Prostate gland (tissue), 2 donors: ENCODE measurements around the gene ADAMTS12.

Experiments used
- CTCF ChIP-seq, 4 experiments: fragments of 200-600 bp in 2 of 4; fragments of 450-650 bp in 2 of 4; sonication (generic) in 2 of 4; IDR thresholded peaks; 1 replicate in 3 of 4; 2 replicates in 1 of 4; pipeline ENCODE4 v1.5.1; 2016 to 2019; ENCODE audit warnings: antibody characterized with exemption in 4 of 4, mild to moderate bottlenecking in 2 of 4, moderate library complexity in 2 of 4
- POLR2A ChIP-seq: fragments of 450-650 bp; IDR thresholded peaks from one replicate; pipeline ENCODE4 v1.6.1; 2016; ENCODE audit warnings: antibody characterized with exemption, mild to moderate bottlenecking
- POLR2AphosphoS5 ChIP-seq: sonication (generic); formaldehyde crosslinking; IDR thresholded peaks from one replicate; pipeline ENCODE4 v1.6.1; 2017; ENCODE audit warnings: antibody characterized with exemption

DNA sequence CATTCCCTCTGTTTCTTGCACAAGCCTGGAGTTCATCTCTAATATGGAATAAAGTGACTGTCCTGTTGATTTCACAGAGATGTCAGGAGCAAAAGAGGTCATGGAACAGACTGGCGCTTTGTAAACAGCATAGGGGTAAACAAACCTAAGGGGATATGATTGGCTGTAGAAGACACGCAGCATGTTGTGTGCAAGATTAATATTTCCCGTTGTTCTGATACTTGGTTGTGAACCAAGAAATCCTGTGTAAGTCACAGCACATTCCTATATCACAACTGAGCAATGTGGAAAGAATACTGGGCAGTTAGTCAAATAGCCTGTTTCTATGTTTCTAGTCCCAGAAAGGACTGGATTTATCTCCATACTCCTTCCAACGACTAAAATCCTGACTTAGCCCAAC is 3.2 kb downstream of the ADAMTS12 start:
- TF ChIP-seq CTCF (IDR thresholded peaks at IDR 0.05) (no peak), POLR2A (no peak), POLR2AphosphoS5 (no peak)
